Naive thymus-derived CD4-positive, alpha-beta T cell (primary cell): Measurements from ENCODE around the gene IBA57. TPM values are rescaled to one million over a fixed set of nuclear protein-coding genes. Genes with fewer than 3 reads are reported as not detected.

ENCODE experiments used
- ATAC-seq: fragments of 150-1000 bp; cut with Tn5 transposase; 2 replicates; pipeline ENCODE4 v1.10.0; 2021; ENCODE audit warnings: mild to moderate bottlenecking, moderate library complexity
- CTCF ChIA-PET: fragments of 350-600 bp; sonication (Branson Sonifier 250); formaldehyde crosslinking; loops from one replicate; lab custom pipeline; 2021; ENCODE audit warnings: antibody characterized with exemption; lab: Charles Lee
- POLR2A ChIA-PET: fragments of 350-600 bp; sonication (Branson Sonifier 250); formaldehyde crosslinking; loops from one replicate; lab custom pipeline; 2021; ENCODE audit warnings: antibody characterized with exemption, inconsistent platforms; lab: Charles Lee
- DNase-seq, 9 donors: peaks; one replicate each; pipeline versions ENCODE4 v3.0.0 to v3.0.0-alpha.2; 2020 to 2022; ENCODE audit warnings: mixed read lengths in 1 of 9
- H3K27ac ChIP-seq: one replicate; pipeline ENCODE4 v1.7.0; 2013; ENCODE audit warnings: mild to moderate bottlenecking, low read depth, low read length, moderate library complexity
- H3K27me3 ChIP-seq, 2 donors: one replicate each; pipeline ENCODE4 v1.7.0; 2013; ENCODE audit warnings: low read length in 2 of 2, mild to moderate bottlenecking in 2 of 2, moderate library complexity in 2 of 2; ENCODE audit not compliant: control insufficient read depth in 2 of 2, insufficient read depth in 2 of 2
- H3K36me3 ChIP-seq, 3 experiments: 1 replicate in 2 of 3; 2 replicates in 1 of 3; pipeline ENCODE4 v1.7.0; 2013; ENCODE audit warnings: low read length in 3 of 3, mild to moderate bottlenecking in 3 of 3, moderate library complexity in 1 of 3; ENCODE audit not compliant: insufficient read depth in 3 of 3, control insufficient read depth in 2 of 3
- H3K4me1 ChIP-seq, 2 donors: one replicate each; pipeline ENCODE4 v1.7.0; 2013; ENCODE audit warnings: low read length in 2 of 2, mild to moderate bottlenecking in 2 of 2, moderate library complexity in 1 of 2; ENCODE audit not compliant: control insufficient read depth in 2 of 2, insufficient read depth in 2 of 2
- H3K4me3 ChIP-seq: 2 replicates; pipeline ENCODE4 v1.7.0; 2013; ENCODE audit warnings: mild to moderate bottlenecking, low read length
- H3K9me3 ChIP-seq, 3 experiments: 1 replicate in 2 of 3; 2 replicates in 1 of 3; pipeline ENCODE4 v1.7.0; 2013; ENCODE audit warnings: low read length in 3 of 3; ENCODE audit not compliant: control insufficient read depth in 2 of 3
- H3K27ac Mint-ChIP-seq, 9 donors: one replicate each; pipeline ENCODE4 v1.8.0; 2020 to 2022; ENCODE audit warnings: mixed read lengths in 9 of 9, mild to moderate bottlenecking in 8 of 9, moderate library complexity in 5 of 9, inconsistent platforms in 2 of 9
- H3K27me3 Mint-ChIP-seq, 5 donors: one replicate each; pipeline ENCODE4 v1.8.0; 2021 to 2022; ENCODE audit warnings: mixed read lengths in 5 of 5, mild to moderate bottlenecking in 1 of 5
- H3K36me3 Mint-ChIP-seq, 5 donors: one replicate each; pipeline ENCODE4 v1.8.0; 2020 to 2022; ENCODE audit warnings: mixed read lengths in 5 of 5, mild to moderate bottlenecking in 3 of 5, inconsistent platforms in 1 of 5
- H3K4me1 Mint-ChIP-seq, 7 donors: one replicate each; pipeline ENCODE4 v1.8.0; 2020 to 2022; ENCODE audit warnings: mixed read lengths in 7 of 7, mild to moderate bottlenecking in 3 of 7, inconsistent platforms in 1 of 7
- H3K4me3 Mint-ChIP-seq, 10 donors: one replicate each; pipeline ENCODE4 v1.8.0; 2020 to 2022; ENCODE audit warnings: mild to moderate bottlenecking in 10 of 10, mixed read lengths in 10 of 10, moderate library complexity in 6 of 10, inconsistent platforms in 2 of 10
- H3K9me3 Mint-ChIP-seq, 11 donors: one replicate each; pipeline ENCODE4 v1.8.0; 2020 to 2022; ENCODE audit warnings: mixed read lengths in 11 of 11, mild to moderate bottlenecking in 4 of 11, inconsistent platforms in 1 of 11, moderate library complexity in 1 of 11
- intact Hi-C, 2 donors: fragments of 100-400 bp; cut with micrococcal nuclease; formaldehyde crosslinking; loops; one replicate each; pipeline ENCODE4 v1.15.1; 2023
- polyA plus RNA-seq, 2 donors: library from polyadenylated mRNA; unstranded; fragments of 300-500 nt; fragmentation: Illumina TruSeq; gene quantifications; one replicate each; pipeline ENCODE4 v1.2.3, GENCODE V29; 2021
- total RNA-seq, 6 experiments: library from RNA in 5 of 6; stranded (reverse) in 5 of 6; gene quantifications; 1 replicate in 5 of 6; 2 replicates in 1 of 6; pipeline ENCODE4 v1.2.3 and lab custom pipeline; 2021 to 2026

Gene IBA57
- total and polyA plus RNA-seq, 7 experiments from 2014 or later: 5.4 to 17.1 (median 10.2) TPM

GRCh38 chr1:228139931-228140723 is 25.5 kb upstream of the IBA57 start, which contains the start of gene GUK1:
Gene GUK1 (plus strand): TSS chr1:228140279. CDS start chr1:228140303, 24 bp downstream.
- Histone ChIP-seq H3K4me3 (peak within 1 kb of the TSS; percentile 88), H3K27ac (peak within 1 kb of the TSS; percentile 99), H3K4me1 (peaks cover 42 to 49% of the 10 kb centered on the region in 2 donors), H3K9me3 (no peaks in the 10 kb centered on the region), H3K27me3 (no peaks in the 10 kb centered on the region), H3K36me3 (peaks cover 0 to 15% (median 0%) of the 10 kb centered on the region in 3 experiments)
- H3K27ac Mint-ChIP-seq: peak within 1 kb of the TSS; percentile 83 to 100 (median 99)
- ATAC-seq (peak; percentile 93), DNase-seq (peak; percentile 98 to 100 (median 100))
- H3K9me3 Mint-ChIP-seq: peaks cover 0 to 5% (median 0%) of the 10 kb centered on the region in 11 donors
- intact Hi-C loops: loop anchor here (1.0 to 10.0 kb wide), 17 partner anchors 9 to 1733 kb away; partner anchors contain the start of genes ARF1 (in 2 of the 2), C1orf35 (in 2 of the 2), IBA57 (in 2 of the 2) and MRPL55 (in 2 of the 2)
- CTCF ChIA-PET: interaction anchor here (1.0 to 1.4 kb wide), 3 partner anchors 24 to 28 kb away, joined by 3 to 9 read pairs (median 4); partner anchors contain the start of gene IBA57
- peaks cover 0 to 24% (median 0%) of the 10 kb centered on the region in 5 donors for H3K27me3 Mint-ChIP-seq
- POLR2A ChIA-PET: interaction anchor here (1.0 to 6.7 kb wide), 6 partner anchors 9 to 266 kb away, joined by 3 to 109 read pairs (median 6); partner anchors contain the start of genes ARF1, GJC2, IBA57 and MRPL55
- H3K36me3 Mint-ChIP-seq: peaks cover 0 to 11% (median 0%) of the 10 kb centered on the region in 5 donors
- H3K4me3 Mint-ChIP-seq: peak within 1 kb of the TSS; percentile 87 to 99 (median 95)
- peaks cover 23 to 48% (median 34%) of the 10 kb centered on the region in 7 donors for H3K4me1 Mint-ChIP-seq

- Mint-ChIP-seq H3K27me3 (peaks cover 0 to 19% (median 0%) of the 10 kb centered on the region in 5 donors), H3K9me3 (peaks cover 0 to 5% (median 0%) of the 10 kb centered on the region in 11 donors), H3K36me3 (peaks cover 0 to 11% (median 0%) of the 10 kb centered on the region in 5 donors), H3K27ac (peak overlapping the region; percentile 56 to 100 (median 99)), H3K4me1 (peaks cover 23 to 48% (median 34%) of the 10 kb centered on the region in 7 donors), H3K4me3 (peak overlapping the region; percentile 87 to 99 (median 95))
- POLR2A ChIA-PET: interaction anchor here (1.0 to 6.7 kb wide), 6 partner anchors 8 to 266 kb away, joined by 3 to 109 read pairs (median 6); partner anchors contain the start of genes ARF1, GJC2, IBA57 and MRPL55
- H3K4me1 ChIP-seq: peaks cover 45 to 51% of the 10 kb centered on the region in 2 donors
- no peak for DNase-seq
- H3K27me3 ChIP-seq: no peaks in the 10 kb centered on the region
- CTCF ChIA-PET: interaction anchor here (1.0 to 1.4 kb wide), 3 partner anchors 23 to 28 kb away, joined by 3 to 9 read pairs (median 4); partner anchors contain the start of gene IBA57
- no peaks in the 10 kb centered on the region for H3K9me3 ChIP-seq
- peaks cover 0 to 22% (median 0%) of the 10 kb centered on the region in 3 experiments for H3K36me3 ChIP-seq
- H3K4me3 ChIP-seq: peak overlapping the region; percentile 87
- peak overlapping the region; percentile 98 for H3K27ac ChIP-seq
- no peak for ATAC-seq
- intact Hi-C loops: loop anchor here (1.0 to 10.0 kb wide), 16 partner anchors 9 to 1733 kb away; partner anchors contain the start of genes ARF1 (in 2 of the 2), C1orf35 (in 2 of the 2), IBA57 (in 2 of the 2) and MRPL55 (in 2 of the 2)
Measured at GRCh38 chr1:228140724-228141225, 24.8 kb upstream of the IBA57 start.

- DNase-seq (peak in 1 of 9 donors; percentile 23), ATAC-seq (no peak)
- Histone ChIP-seq H3K9me3 (no peaks in the 10 kb centered on the region), H3K4me3 (peak overlapping the region; percentile 87), H3K36me3 (peaks cover 0 to 28% (median 0%) of the 10 kb centered on the region in 3 experiments), H3K27ac (peak overlapping the region; percentile 98), H3K4me1 (peaks cover 44 to 45% of the 10 kb centered on the region in 2 donors), H3K27me3 (no peaks in the 10 kb centered on the region)
- peak overlapping the region; percentile 56 to 100 (median 99) for H3K27ac Mint-ChIP-seq
- CTCF ChIA-PET: no interaction called here
- POLR2A ChIA-PET: interaction anchor here (1.2 to 3.0 kb wide), 2 partner anchors 12 to 24 kb away, joined by 3 to 29 read pairs; partner anchors contain the start of gene IBA57
- peak overlapping the region; percentile 87 to 99 (median 95) for H3K4me3 Mint-ChIP-seq
- H3K27me3 Mint-ChIP-seq: peaks cover 0 to 12% (median 0%) of the 10 kb centered on the region in 5 donors
- peaks cover 23 to 48% (median 34%) of the 10 kb centered on the region in 7 donors for H3K4me1 Mint-ChIP-seq
- intact Hi-C loops: loop anchor here (2.0 to 10.0 kb wide), 5 partner anchors 15 to 1734 kb away; partner anchors contain the start of genes CCSAP (in 1 of the 2) and PARP1 (in 1 of the 2)
- peaks cover 0 to 5% (median 0%) of the 10 kb centered on the region in 11 donors for H3K9me3 Mint-ChIP-seq
- peaks cover 0 to 11% (median 0%) of the 10 kb centered on the region in 5 donors for H3K36me3 Mint-ChIP-seq
Measured at GRCh38 chr1:228141226-228142044, 24.2 kb upstream of the IBA57 start.

- Mint-ChIP-seq H3K36me3 (peaks cover 0 to 11% (median 0%) of the 10 kb centered on the region in 5 donors), H3K4me3 (peak overlapping the region; percentile 36 to 99 (median 95)), H3K27me3 (peaks cover 0 to 5% (median 0%) of the 10 kb centered on the region in 5 donors), H3K9me3 (peaks cover 0 to 5% (median 0%) of the 10 kb centered on the region in 11 donors), H3K27ac (peak overlapping the region in 6 of 9 donors; percentile 74 to 100 (median 92)), H3K4me1 (peaks cover 23 to 48% (median 32%) of the 10 kb centered on the region in 7 donors)
- Histone ChIP-seq H3K27me3 (no peaks in the 10 kb centered on the region), H3K36me3 (peaks cover 0 to 36% (median under 1%) of the 10 kb centered on the region in 3 experiments), H3K27ac (peak overlapping the region; percentile 98), H3K4me1 (peaks cover 39 to 45% of the 10 kb centered on the region in 2 donors), H3K9me3 (no peaks in the 10 kb centered on the region), H3K4me3 (peak overlapping the region; percentile 87)
- no peak for ATAC-seq
- intact Hi-C loops: loop anchor here in 1 of 2 donors (5.0 to 10.0 kb wide), 2 partner anchors 1203 to 1735 kb away; partner anchors contain the start of genes CCSAP and PARP1
- ChIA-PET CTCF (interaction anchor here (0.6 kb wide), 1 partner anchor 12 kb away, joined by 3 read pairs; no protein-coding TSS in a partner anchor), POLR2A (interaction anchor here (3.0 kb wide), 1 partner anchor 23 kb away, joined by 29 read pairs; the partner anchor contains the start of gene IBA57)
- peak in 2 of 9 donors; percentile 23 to 35 for DNase-seq
Measured at GRCh38 chr1:228142155-228142691, 23.4 kb upstream of the IBA57 start.

GRCh38 chr1:228142701-228143136 is 22.9 kb upstream of the IBA57 start:
- no peak overlapping the region for H3K27ac ChIP-seq
- peaks cover 0 to 11% (median 0%) of the 10 kb centered on the region in 5 donors for H3K36me3 Mint-ChIP-seq
- H3K27me3 ChIP-seq: no peaks in the 10 kb centered on the region
- intact Hi-C loops: loop anchor here in 1 of 2 donors (5.0 to 10.0 kb wide), 2 partner anchors 1202 to 1735 kb away; partner anchors contain the start of genes CCSAP and PARP1
- H3K27ac Mint-ChIP-seq: peak overlapping the region in 7 of 9 donors; percentile 66 to 99 (median 80)
- no peak for ATAC-seq
- peaks cover 23 to 48% (median 32%) of the 10 kb centered on the region in 7 donors for H3K4me1 Mint-ChIP-seq
- ChIA-PET POLR2A (interaction anchor here (1.2 to 3.0 kb wide), 2 partner anchors 20 to 23 kb away, joined by 3 to 29 read pairs; partner anchors contain the start of gene IBA57), CTCF (interaction anchor here (0.6 to 2.6 kb wide), 2 partner anchors 12 to 24 kb away, joined by 3 to 8 read pairs; no protein-coding TSS in a partner anchor)
- no peaks in the 10 kb centered on the region for H3K9me3 ChIP-seq
- peaks cover 0 to 41% (median 5%) of the 10 kb centered on the region in 3 experiments for H3K36me3 ChIP-seq
- no peak for DNase-seq
- peaks cover 36 to 45% of the 10 kb centered on the region in 2 donors for H3K4me1 ChIP-seq
- H3K4me3 Mint-ChIP-seq: peak overlapping the region; percentile 26 to 99 (median 95)
- peak overlapping the region; percentile 87 for H3K4me3 ChIP-seq
- H3K27me3 Mint-ChIP-seq: no peaks in the 10 kb centered on the region
- H3K9me3 Mint-ChIP-seq: peaks cover 0 to 5% (median 0%) of the 10 kb centered on the region in 11 donors
